A673 (cell line): ENCODE measurements around the gene RNF17.

Experiments
- CTCF ChIP-seq: fragments of 300-800, 200-600 bp; sonication (generic); conservative IDR thresholded peaks from 2 replicates; pipeline ENCODE4 v1.5.1; 2017; ENCODE audit warnings: low read depth, mild to moderate bottlenecking, antibody characterized with exemption, low read length, moderate library complexity, mixed read lengths
- EZH2 ChIP-seq: fragments of 200-600 bp; sonication (generic); IDR thresholded peaks from 2 replicates; pipeline ENCODE4 v1.6.1; 2017; ENCODE audit warnings: borderline replicate concordance, low read depth, mild to moderate bottlenecking, mixed read lengths, antibody characterized with exemption, low read length; ENCODE audit not compliant: poor library complexity, severe bottlenecking

- no peak for TF ChIP-seq EZH2
- TF ChIP-seq CTCF = no peak
Observed at GRCh38 chr13:24734950-24735349, 29.0 kb upstream of the RNF17 start.
